CD4-positive, alpha-beta T cell treated with Interleukin-6 at 100 ng/mL for 8 hours (primary cell): ENCODE data around the gene MAP7D2.
"Not testable (repeated sequence)": the region's sequence is repeated elsewhere in the genome, so short reads cannot be mapped to it uniquely, and the experiment has no call there.

ENCODE experiments used
- DNase-seq: peaks from one replicate; pipeline ENCODE4 v3.0.0-alpha.2; 2020; ENCODE audit warnings: mixed read lengths, low spot score

The MAP7D2 gene

GRCh38 chrX:20116577-20117240 lies at the start of gene MAP7D2:
Gene MAP7D2 (minus strand): TSS chrX:20116907. CDS start chrX:20116879, 28 bp downstream.
- no peak for DNase-seq

DNA sequence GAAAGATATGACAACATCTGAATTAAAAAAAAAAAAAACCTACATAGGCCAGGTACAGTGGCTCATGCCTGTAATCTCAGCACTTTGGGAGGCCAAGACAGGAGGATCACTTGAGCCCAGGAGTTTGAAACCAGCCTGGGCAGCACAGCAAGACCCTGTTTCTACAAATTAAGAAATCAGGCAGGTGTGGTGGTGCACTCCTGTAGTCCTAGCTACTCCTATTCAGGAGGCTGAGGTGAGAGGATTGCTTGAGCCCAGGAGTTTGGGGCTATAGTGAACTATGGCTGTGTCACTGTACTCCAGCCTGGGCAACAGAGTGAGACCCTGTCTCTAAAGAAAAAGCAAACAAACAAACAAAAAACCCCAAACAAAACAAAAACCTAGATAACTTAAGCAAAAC lies 45.8 kb upstream of the MAP7D2 start:
- DNase-seq = not testable (repeated sequence)

- no peak for DNase-seq
Observed at GRCh38 chrX:20159797-20160385, 43.2 kb upstream of the MAP7D2 start.

DNA sequence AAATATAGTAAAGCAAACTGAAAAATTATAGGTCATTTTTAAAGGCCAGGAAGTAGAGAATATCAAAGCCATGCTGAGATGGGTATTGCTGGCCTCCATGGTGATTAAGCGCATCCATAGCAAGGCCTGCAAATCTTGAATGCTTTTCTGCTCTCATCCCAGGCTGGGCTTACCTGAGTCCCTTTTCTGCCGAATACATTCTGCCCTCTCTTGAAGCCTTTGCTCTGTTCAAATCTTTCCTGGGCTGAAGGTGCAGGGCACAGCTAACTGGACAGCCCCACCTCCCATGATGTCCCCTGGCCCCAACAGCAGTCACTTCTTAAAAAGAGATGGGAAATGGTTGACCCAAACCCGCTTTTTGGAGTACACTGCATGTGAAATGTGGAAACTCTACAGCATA lies 35.0 kb upstream of the MAP7D2 start:
- DNase-seq = no peak

DNA sequence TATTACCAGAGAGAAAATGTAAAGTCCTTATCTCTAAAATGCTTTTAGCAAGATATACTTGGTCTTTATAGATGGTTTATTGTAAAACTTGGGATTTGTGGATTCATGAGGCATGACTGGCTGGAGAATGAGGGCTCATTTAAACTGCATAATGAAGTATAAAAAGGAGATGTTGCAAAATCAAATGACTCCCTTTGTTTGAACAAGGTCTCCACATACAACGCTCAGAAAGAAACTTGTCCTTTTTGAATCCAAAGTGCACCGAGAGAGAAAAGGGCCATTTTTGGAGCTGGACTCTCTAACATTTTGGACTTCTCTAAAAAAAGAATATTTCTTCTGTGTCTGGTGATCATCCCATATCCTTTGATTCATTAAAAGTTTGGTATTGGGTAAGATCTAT lies 32.6 kb upstream of the MAP7D2 start:
- no peak for DNase-seq

DNA sequence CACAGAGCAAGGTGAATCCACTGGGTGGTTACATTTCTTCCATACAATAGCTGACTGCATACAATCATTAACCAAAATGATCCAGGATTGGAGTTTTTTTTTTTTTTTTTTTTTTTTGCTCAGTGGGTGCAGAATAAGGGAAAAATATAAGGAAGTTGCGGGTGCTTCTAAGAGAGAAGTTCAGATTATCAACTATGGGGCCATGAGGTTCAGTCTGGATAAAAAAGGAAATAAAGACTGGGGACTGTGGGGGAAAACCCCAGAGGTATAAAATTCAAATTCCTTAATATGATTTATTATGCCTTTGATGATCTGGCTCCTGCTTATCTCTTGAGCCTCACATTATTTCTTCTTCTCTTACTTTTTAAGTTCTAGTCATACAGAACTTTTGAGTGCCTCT lies 30.9 kb upstream of the MAP7D2 start:
- DNase-seq = no peak

DNA sequence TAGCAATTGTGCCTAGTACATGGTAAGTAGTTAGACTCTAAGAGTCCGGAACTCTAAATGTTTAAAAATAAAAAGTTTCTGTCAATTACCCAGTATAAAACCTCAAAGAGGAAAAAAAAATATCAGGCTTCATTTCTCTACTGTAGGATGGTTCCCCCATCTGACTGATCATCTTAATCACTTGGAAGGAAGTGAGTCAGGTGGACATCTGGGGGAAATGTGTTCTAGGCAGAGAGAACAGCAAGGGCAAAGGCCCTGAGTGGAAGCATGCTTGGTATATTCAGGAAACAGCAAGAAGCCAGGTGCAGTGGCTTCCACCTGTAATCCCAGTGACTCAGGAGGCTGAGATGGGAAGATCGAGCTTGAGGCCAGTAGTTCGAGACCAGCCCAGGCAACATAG lies 27.8 kb upstream of the MAP7D2 start:
- no peak for DNase-seq

- DNase-seq = no peak
Observed at GRCh38 chrX:20143561-20143960, 26.9 kb upstream of the MAP7D2 start.

DNA sequence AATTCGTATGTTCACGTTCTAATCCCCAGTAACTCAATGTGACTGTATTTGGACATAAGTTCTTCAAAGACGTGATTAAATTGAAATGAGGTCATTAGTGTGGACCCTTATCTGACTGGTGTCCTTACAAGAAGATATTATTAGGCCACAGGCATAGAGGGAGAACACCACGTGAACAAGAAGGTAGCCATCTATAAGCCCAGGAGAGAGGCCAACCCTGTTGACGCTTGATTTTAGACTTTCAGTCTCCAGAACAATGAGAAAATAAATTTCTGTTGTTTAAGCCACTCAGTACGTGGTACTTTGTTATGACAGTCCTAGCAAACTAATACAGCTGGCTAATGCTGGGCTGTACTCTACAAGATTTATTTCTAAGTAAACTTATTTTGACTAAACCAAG lies 26.4 kb upstream of the MAP7D2 start:
- DNase-seq = no peak

- DNase-seq = peak; percentile 99
Observed at GRCh38 chrX:20141281-20142220, 24.8 kb upstream of the MAP7D2 start, which contains the start of gene EIF1AX. Gene EIF1AX (minus strand): TSS chrX:20141838. CDS start chrX:20141640, 198 bp downstream.

GRCh38 chrX:20140420-20140819 lies 23.7 kb upstream of the MAP7D2 start:
- no peak for DNase-seq

- DNase-seq = no peak
Observed at GRCh38 chrX:20139966-20140365, 23.3 kb upstream of the MAP7D2 start.

DNA sequence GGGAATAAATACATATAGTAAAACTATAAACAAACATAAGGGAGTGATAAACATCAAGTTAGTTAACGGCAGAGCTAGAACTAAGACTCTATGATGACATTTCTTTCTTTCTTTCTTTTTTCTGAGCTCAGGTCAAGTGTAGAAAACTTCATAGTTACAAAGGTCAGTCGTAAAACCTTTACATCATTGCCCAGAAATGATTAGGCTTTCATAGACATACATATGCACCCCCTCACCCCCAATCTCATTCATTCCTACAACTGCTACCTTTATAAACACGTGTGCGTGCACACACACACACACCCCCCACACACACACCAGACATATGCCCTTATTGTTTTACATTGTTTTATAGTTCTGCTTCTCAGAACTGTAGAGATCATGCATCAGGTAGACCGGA lies 19.2 kb upstream of the MAP7D2 start:
- no peak for DNase-seq

GRCh38 chrX:20132666-20133065 lies 16.0 kb upstream of the MAP7D2 start:
- DNase-seq = no peak

DNA sequence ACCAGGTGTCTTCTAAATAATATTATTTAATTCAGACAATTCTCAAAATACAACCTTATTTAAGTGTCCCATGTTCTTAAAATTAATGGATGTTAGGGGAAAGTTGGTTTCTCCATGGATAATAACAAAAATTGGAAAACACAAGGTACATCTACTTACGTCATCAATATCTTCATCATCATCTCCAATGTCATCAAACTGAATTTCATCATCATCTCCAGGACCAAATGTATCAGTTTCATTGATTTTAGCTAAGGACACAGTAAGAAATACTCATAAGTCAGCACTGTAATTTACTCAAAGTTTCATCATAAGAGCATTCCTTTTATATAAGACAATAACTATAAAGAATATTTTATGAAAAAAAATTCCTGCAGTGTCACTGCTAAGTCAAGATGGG lies 13.7 kb upstream of the MAP7D2 start:
- DNase-seq = no peak

- no peak for DNase-seq
Observed at GRCh38 chrX:20129547-20129946, 12.8 kb upstream of the MAP7D2 start.

DNA sequence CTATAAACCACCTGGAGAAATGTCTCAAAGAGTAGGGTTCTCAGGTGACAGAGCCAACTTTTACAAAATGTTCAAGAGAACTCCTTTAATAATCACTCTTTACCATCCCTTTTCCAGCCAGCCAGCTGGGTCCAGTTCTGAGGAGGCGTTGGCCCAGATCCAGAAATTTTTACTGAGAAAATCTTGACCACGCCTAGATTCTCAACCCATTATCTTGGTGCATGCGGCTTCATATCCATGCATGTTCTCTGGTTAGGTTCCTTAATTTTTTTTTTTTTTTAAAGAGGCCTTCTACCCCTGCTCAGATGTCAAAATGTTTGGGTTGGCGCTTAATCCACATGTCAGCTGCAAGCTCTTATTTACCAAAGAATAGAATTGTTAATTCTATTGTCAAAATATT lies 12.0 kb upstream of the MAP7D2 start:
- DNase-seq = no peak

- DNase-seq = not testable (repeated sequence)
Observed at GRCh38 chrX:20127440-20127839, 10.7 kb upstream of the MAP7D2 start.

GRCh38 chrX:20126833-20127232 lies 10.1 kb upstream of the MAP7D2 start:
- not testable (repeated sequence) for DNase-seq

- no peak for DNase-seq
Observed at GRCh38 chrX:20124964-20125363, 8.3 kb upstream of the MAP7D2 start.

- DNase-seq = no peak
Observed at GRCh38 chrX:20118065-20118824, 1.5 kb upstream of the MAP7D2 start.

- no peak for DNase-seq
Observed at GRCh38 chrX:20116087-20116576, 575 bp downstream of the MAP7D2 start.
